Stimulated activated CD4-positive, alpha-beta T cell treated with anti-CD3 and anti-CD28 coated beads, TNF-alpha, amount 100 ng/mL, for 48 hours (primary cell): Measurements from ENCODE around the gene GRK4.

Experiments
- DNase-seq, 3 donors: peaks; one replicate each; pipeline ENCODE4 v3.0.0-alpha.2; 2020; ENCODE audit warnings: low read depth in 3 of 3

GRK4 gene

GRCh38 chr4:3010998-3011397, 47.6 kb downstream of the GRK4 start:
- DNase-seq, result no peak

GRCh38 chr4:3011456-3012220, 48.3 kb downstream of the GRK4 start:
- DNase-seq, result no peak

- DNase-seq, result no peak
Observed at GRCh38 chr4:3013323-3013722, 50.0 kb downstream of the GRK4 start.

- no peak for DNase-seq
Observed at GRCh38 chr4:3013839-3014350, 50.5 kb downstream of the GRK4 start.

GRCh38 chr4:3016961-3017360, 53.6 kb downstream of the GRK4 start:
- DNase-seq, result no peak

- no peak for DNase-seq
Observed at GRCh38 chr4:3017504-3017903, 54.1 kb downstream of the GRK4 start.

- DNase-seq, result no peak
Observed at GRCh38 chr4:3019145-3019846, 55.9 kb downstream of the GRK4 start.

- no peak for DNase-seq
Observed at GRCh38 chr4:3021127-3021526, 57.8 kb downstream of the GRK4 start.

GRCh38 chr4:3021627-3022026, 58.3 kb downstream of the GRK4 start:
- no peak for DNase-seq

GRCh38 chr4:3022112-3022511, 58.7 kb downstream of the GRK4 start:
- DNase-seq, result no peak

- DNase-seq, result no peak
Observed at GRCh38 chr4:3022651-3023050, 59.3 kb downstream of the GRK4 start.

- DNase-seq, result no peak
Observed at GRCh38 chr4:3025881-3026280, 62.5 kb downstream of the GRK4 start.

- DNase-seq, result no peak
Observed at GRCh38 chr4:3026540-3026939, 63.2 kb downstream of the GRK4 start.

- DNase-seq, result no peak
Observed at GRCh38 chr4:3029464-3029863, 66.1 kb downstream of the GRK4 start.

- DNase-seq, result no peak
Observed at GRCh38 chr4:3030566-3031356, 67.4 kb downstream of the GRK4 start.

GRCh38 chr4:3031357-3032082, 68.1 kb downstream of the GRK4 start:
- no peak for DNase-seq

GRCh38 chr4:3034231-3034630, 70.9 kb downstream of the GRK4 start:
- DNase-seq, result no peak

- no peak for DNase-seq
Observed at GRCh38 chr4:3035249-3035648, 71.9 kb downstream of the GRK4 start.

GRCh38 chr4:3035674-3036073, 72.3 kb downstream of the GRK4 start:
- DNase-seq, result no peak

- DNase-seq, result no peak
Observed at GRCh38 chr4:3036131-3036952, 73.0 kb downstream of the GRK4 start.

- no peak for DNase-seq
Observed at GRCh38 chr4:3037957-3038461, 74.6 kb downstream of the GRK4 start.
